SK-N-MC (cell line): Measurements from ENCODE around the gene SPARCL1.

ENCODE experiments used
- DNase-seq: peaks from one replicate; pipeline ENCODE4 v3.0.0-alpha.2; 2011; ENCODE audit warnings: low read depth, low spot score
- H3K27ac ChIP-seq: fragments of 200-600 bp; sonication (generic); 2 replicates; pipeline ENCODE4 v1.5.1; 2016; ENCODE audit warnings: mixed run types
- H3K36me3 ChIP-seq: fragments of 200-600 bp; sonication (generic); 2 replicates; pipeline ENCODE4 v1.6.1; 2017; ENCODE audit warnings: antibody characterized with exemption, low read length, mixed read lengths; ENCODE audit not compliant: insufficient read depth
- H3K4me3 ChIP-seq: fragments of 200-600 bp; sonication (generic); 2 replicates; pipeline ENCODE4 v1.5.1; 2016
- H3K9ac ChIP-seq: fragments of 200-600 bp; sonication (generic); 2 replicates; pipeline ENCODE4 v1.8.0; 2017; ENCODE audit warnings: mixed run types, mixed read lengths; ENCODE audit not compliant: insufficient read length
- H3K9me3 ChIP-seq: fragments of 200-600 bp; sonication (generic); 2 replicates; pipeline ENCODE4 v1.6.1; 2017; ENCODE audit warnings: low read depth, mild to moderate bottlenecking, antibody characterized with exemption, low read length, moderate library complexity, mixed read lengths
- EZH2 ChIP-seq: fragments of 200-600 bp; sonication (generic); IDR thresholded peaks from one replicate; pipeline ENCODE4 v1.6.1; 2017; ENCODE audit warnings: antibody characterized with exemption
- FOXP2 ChIP-seq: optimal IDR thresholded peaks from 2 replicates; pipeline ENCODE3; 2011; ENCODE audit warnings: mild to moderate bottlenecking, moderate library complexity; ENCODE audit not compliant: insufficient read depth; ENCODE audit errors: extremely low read length, control extremely low read depth
- POLR2AphosphoS5 ChIP-seq: IDR thresholded peaks from 2 replicates; pipeline ENCODE4 v1.6.1; 2012; ENCODE audit warnings: mild to moderate bottlenecking, low read depth, low read length, borderline replicate concordance

SPARCL1 gene

DNA sequence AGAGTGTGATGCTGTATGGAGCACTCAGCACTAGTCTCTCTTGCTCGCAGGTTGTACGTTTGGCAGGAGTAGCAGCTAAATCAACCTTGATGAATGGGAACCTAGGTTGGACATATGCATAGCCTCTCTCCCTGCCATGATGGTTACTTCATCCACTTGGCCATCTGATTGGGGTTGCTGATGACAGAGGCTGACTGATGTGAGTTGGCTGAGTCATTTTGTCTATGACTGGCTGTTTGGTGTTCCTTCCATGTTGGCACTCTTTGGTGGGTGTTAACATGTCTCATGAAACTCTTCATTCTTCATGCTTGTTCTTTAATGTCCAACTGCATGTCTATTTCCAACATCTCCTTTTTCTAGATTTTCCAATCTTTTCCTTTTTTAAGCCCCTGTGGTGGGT is 31.6 kb upstream of the SPARCL1 start:
- DNase-seq, result no peak
- Histone ChIP-seq H3K9me3 (no peaks in the 10 kb centered on the region), H3K27ac (no peak overlapping the region), H3K4me3 (no peak overlapping the region), H3K36me3 (no peaks in the 10 kb centered on the region), H3K9ac (no peak overlapping the region)
- no peak for TF ChIP-seq POLR2AphosphoS5

DNA sequence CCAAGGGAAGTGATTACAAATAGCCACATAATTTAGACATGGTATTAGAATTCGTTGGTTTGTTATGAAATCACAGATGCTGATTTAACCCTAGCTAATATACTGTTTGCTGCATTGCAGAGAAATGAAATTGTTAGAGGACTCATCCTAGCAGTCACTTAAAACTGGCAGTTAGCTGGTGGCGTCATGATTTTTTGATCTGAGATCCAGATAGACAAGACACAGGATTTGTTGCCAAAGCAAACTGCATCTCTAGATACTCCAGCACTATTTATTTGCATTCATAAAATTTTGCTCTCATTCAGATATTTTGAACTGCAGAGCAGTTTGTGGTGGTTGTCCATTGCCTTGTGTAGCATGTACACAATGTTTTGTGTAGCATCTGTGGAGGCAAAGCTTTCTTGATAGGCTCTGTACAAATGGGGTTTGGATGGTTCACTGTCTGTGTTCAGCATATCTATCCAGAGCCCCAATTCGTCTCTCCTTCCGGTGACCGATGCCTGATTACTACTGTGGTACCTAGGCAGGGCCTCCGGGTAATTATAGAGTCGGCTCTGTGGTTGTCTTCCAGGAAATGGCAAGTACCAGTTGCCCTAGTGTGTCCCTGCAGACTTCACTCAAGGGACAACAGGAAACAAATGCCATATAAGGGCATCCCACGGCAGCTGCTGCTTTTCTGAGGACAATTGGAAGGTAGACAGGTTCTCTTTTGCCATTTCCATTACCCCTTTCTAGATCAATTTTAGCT is 30.1 kb upstream of the SPARCL1 start:
- Histone ChIP-seq H3K9me3 (no peaks in the 10 kb centered on the region), H3K4me3 (no peak overlapping the region), H3K9ac (no peak overlapping the region), H3K27ac (no peak overlapping the region), H3K36me3 (no peaks in the 10 kb centered on the region)
- DNase-seq, result no peak
- TF ChIP-seq FOXP2 (no peak), EZH2 (no peak), POLR2AphosphoS5 (no peak)

DNA sequence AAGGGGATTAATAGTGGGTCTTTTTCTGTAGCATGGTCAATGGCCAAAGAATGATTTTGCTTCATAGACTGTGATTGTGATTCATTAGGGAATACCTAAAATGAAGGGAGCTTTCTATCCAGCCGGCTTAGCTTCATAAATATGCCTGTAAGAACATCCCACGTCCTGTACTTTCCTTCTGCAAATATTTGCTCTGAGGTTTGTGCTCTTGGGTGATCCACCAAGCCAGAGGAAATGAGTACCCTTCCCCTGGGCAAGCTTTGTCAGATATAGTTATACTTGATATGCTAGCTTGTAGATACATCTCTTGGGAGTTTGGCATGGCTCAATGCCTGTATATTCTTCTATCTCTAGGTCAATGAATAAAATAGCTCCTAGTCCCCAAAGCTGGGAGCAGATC is 28.2 kb upstream of the SPARCL1 start:
- no peak for DNase-seq
- Histone ChIP-seq H3K4me3 (no peak overlapping the region), H3K36me3 (no peaks in the 10 kb centered on the region), H3K27ac (no peak overlapping the region), H3K9ac (no peak overlapping the region), H3K9me3 (no peaks in the 10 kb centered on the region)
- TF ChIP-seq POLR2AphosphoS5 (no peak), FOXP2 (no peak), EZH2 (no peak)

DNA sequence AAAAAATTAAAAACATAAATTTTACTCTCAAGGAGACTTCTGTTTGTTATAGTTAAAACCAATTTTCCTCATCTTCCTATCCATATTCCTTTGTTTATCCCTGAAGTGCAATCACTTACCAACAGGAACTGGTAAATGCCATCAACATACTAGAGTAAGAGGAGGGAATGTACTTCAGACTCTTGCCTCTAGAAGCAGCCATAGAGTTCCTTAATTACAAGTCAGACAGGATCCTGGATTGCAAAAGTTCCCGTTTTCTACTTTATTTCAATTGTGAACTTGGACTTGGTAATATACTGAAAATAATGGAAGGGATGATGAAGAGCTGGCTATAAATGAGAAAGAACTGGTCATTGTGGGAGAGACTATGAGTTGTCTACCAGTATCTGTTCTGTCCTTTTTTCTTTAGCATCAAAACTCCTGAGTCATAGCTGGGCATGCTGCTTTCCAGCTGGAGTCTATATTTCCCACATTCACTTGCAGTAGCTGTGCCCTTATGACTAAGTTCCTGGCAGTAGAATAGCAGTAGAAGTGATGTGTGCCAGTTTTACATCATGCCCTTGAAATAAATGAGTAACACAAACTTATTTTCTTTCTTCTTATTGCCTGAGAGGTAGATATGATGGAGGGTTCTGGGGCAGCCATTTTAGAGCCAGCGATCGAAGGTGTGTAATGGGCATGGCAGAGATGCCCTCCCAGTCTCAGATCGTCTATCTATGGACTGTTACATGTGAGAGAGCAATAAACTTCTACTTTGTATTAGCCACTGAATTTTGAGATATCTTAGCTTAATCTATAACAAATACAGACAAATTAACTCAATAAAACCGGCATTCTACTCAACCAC is 26.8 kb upstream of the SPARCL1 start:
- no peaks in the 10 kb centered on the region for H3K36me3 ChIP-seq
- no peaks in the 10 kb centered on the region for H3K9me3 ChIP-seq
- no peak overlapping the region for H3K4me3 ChIP-seq
- no peak overlapping the region for H3K27ac ChIP-seq
- DNase-seq, result no peak
- no peak overlapping the region for H3K9ac ChIP-seq
- TF ChIP-seq POLR2AphosphoS5 (no peak), EZH2 (no peak), FOXP2 (no peak)

DNA sequence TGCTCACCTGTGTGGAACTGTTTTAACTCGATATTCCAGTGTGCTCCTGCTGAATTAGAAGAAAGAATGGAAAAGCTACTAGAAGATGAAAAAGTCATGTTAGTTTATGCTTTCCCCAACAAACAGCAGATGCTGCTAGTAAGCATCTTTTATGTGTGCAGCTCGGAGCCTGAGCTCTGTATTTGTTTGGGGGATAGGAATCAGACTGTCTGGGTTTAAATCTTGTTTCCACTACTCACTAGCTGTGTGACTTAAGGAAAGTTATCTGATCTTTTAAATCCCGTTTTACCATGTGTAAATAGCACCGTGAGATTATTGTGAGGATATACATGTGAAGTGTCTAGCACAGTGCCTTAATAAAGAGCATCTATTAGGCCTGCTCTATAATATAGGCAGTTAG is 24.0 kb upstream of the SPARCL1 start:
- Histone ChIP-seq H3K4me3 (no peak overlapping the region), H3K36me3 (no peaks in the 10 kb centered on the region), H3K9ac (no peak overlapping the region), H3K27ac (no peak overlapping the region), H3K9me3 (no peaks in the 10 kb centered on the region)
- DNase-seq, result no peak
- no peak for TF ChIP-seq EZH2
- no peak for TF ChIP-seq POLR2AphosphoS5
- TF ChIP-seq FOXP2, result no peak

DNA sequence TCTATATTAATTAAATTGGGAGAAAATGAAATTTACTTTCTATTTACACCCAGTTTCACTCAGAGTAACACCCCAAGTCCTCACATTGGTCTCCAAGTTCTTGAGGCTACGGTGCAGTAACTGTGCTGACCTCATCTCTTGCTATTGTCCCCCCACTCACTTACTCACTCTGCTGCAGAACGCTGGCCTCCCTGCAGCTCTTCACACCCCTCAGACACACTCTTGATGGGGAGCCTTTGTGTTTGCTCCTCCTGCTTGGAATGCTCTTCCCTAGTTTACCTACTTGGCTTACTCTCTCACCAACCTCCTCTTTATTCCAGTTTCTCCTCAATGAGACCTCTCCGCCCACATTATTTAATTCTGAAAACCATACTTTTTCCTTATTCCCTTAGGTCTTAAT is 22.2 kb upstream of the SPARCL1 start:
- no peak overlapping the region for H3K4me3 ChIP-seq
- H3K36me3 ChIP-seq, result no peaks in the 10 kb centered on the region
- TF ChIP-seq POLR2AphosphoS5, result no peak
- no peak for TF ChIP-seq EZH2
- TF ChIP-seq FOXP2, result no peak
- H3K27ac ChIP-seq, result no peak overlapping the region
- DNase-seq, result no peak
- H3K9ac ChIP-seq, result no peak overlapping the region
- no peaks in the 10 kb centered on the region for H3K9me3 ChIP-seq

DNA sequence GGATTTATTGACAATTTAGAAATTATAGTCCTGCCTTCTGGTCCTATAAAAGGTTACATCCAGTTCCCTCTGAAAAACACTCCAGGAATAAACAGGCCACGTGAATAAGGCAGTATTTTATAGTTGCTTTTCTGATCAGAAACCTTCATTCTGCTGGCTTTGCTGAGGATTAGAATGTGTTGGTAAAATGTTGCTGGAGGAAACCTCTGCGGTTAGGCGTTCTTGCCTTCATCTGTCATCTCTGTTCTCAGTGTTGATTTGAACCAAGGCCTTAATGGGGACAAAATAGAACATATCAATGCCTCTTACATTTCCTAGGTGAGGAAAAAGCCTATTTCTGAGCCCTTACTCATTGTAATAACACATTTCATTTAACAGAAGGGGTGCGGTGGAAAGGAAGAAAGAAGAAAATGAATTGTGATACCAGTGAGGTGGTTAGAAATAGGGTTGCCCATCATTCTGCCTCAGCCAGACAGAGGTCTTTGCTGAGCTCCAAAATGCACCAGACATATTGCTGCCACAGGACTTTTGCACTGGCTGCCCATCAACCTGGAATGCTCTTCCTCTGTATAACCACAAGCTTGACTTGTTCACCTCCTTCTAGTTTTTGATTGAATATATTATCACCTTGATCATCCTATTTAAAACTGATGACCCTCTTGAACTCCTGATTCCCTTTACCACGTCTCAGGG is 18.0 kb upstream of the SPARCL1 start:
- DNase-seq, result no peak
- H3K36me3 ChIP-seq, result no peaks in the 10 kb centered on the region
- no peak overlapping the region for H3K4me3 ChIP-seq
- H3K9ac ChIP-seq, result no peak overlapping the region
- H3K27ac ChIP-seq, result no peak overlapping the region
- H3K9me3 ChIP-seq, result no peaks in the 10 kb centered on the region
- TF ChIP-seq POLR2AphosphoS5, result no peak
- no peak for TF ChIP-seq EZH2
- no peak for TF ChIP-seq FOXP2

DNA sequence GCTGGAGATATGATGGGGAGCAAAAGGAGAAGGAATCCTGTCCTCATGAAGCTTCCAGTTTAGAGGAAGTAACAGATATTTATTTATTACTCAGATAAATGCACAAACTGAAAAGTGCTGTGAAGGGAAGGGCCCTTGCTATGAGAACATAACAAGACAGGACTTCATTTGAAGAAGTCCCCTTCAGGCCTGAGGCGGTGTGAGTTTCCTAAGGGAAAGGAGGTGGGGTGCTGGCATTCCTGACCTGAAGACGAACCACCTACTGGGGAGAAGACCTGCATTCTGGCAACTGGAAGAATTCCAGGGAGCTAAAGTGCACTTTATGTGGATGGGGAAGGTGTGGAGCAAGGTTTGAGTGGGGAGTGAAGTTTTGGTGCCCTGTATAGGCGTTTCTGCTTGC is 15.9 kb upstream of the SPARCL1 start:
- H3K9me3 ChIP-seq, result no peaks in the 10 kb centered on the region
- DNase-seq, result no peak
- H3K36me3 ChIP-seq, result no peaks in the 10 kb centered on the region
- no peak overlapping the region for H3K9ac ChIP-seq
- no peak overlapping the region for H3K27ac ChIP-seq
- no peak overlapping the region for H3K4me3 ChIP-seq
- TF ChIP-seq POLR2AphosphoS5 (no peak), FOXP2 (no peak), EZH2 (no peak)
